AG04450 (cell line): Measurements from ENCODE around the gene SLC7A4. TPM values are rescaled to one million over a fixed set of nuclear protein-coding genes. Genes with fewer than 3 reads are reported as not detected.

Source experiments
- CTCF ChIA-PET: fragments of 300-600, 350-600 bp; formaldehyde crosslinking; extraction: SDS; loops from one replicate; lab custom pipeline; 2022; ENCODE audit warnings: antibody characterized with exemption, inconsistent platforms; lab: Charles Lee
- POLR2A ChIA-PET: fragments of 350-600 bp; formaldehyde crosslinking; extraction: SDS; loops from one replicate; lab custom pipeline; 2021; ENCODE audit warnings: antibody characterized with exemption, inconsistent platforms; lab: Yijun Ruan, JAX
- DNase-seq: peaks from one replicate; pipeline ENCODE4 v3.0.0-alpha.2; 2011; ENCODE audit warnings: low read depth, low spot score
- H3K27ac ChIP-seq: one replicate; pipeline ENCODE4 v1.5.1; 2012; ENCODE audit warnings: low read depth, low read length, control low read depth
- H3K27me3 ChIP-seq: one replicate; pipeline ENCODE4 v1.6.0; 2012; ENCODE audit warnings: low read length; ENCODE audit not compliant: control insufficient read depth, insufficient read depth
- H3K4me3 ChIP-seq: 2 replicates; pipeline ENCODE4 v1.5.1; 2011; ENCODE audit warnings: mild to moderate bottlenecking, low read depth, low read length, control low read depth
- H3K9me3 ChIP-seq: 2 replicates; pipeline ENCODE4 v1.5.1; 2012; ENCODE audit warnings: low read length; ENCODE audit not compliant: control insufficient read depth, insufficient read depth
- polyA plus RNA-seq: library from polyadenylated mRNA; depleted of rRNA; stranded (reverse); fragments of >200 nt; gene quantifications from 2 replicates; pipeline ENCODE4 v1.2.3, GENCODE V29; 2011
- TF ChIP-seq, protein P1 (sequence below): IDR thresholded peaks from 2 replicates; pipeline ENCODE4 v1.5.1; 2011; ENCODE audit warnings: low read depth, low read length, control low read depth, inconsistent platforms

Gene SLC7A4
- polyA plus RNA-seq, 1 experiment: 0.11 TPM

DNA sequence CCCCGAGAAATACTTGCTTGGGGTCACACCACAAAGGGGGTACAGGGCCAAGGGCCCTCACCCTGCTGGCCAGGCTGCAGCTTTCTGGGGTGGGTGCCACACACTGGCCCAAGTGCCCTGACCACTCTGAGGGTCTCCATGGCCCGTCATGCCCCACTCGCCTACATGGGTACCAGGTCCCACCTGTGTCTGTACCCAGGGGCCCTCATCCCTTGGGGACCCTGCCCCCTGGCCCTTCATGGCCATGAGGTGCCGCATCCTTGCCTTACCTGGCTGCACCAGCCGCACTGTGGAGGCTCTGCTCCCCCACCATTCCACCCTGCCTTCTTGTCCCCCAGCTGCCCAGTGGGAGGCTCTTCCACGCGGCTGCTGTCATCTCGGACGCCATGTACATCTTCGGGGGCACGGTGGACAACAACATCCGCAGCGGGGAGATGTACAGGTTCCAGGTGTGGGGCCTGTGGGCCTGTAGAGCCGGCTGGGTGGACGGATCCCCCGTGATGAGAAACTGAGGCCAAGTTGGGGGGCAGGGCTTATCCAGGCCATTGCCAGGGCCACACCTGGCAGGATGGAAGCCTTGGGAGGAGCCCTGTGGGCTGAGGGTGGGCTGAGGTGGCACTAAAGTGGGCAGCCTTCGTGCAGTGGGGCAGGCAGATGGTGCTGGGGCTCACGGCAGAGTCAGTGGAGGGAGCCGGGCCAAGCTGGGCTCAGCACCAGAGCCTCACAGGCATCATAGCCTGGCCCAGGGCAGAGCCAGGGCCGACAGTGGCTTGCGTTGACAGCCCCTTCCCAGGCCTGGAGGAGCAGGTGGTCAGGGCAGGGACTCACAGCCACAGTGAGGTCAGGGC lies 39.7 kb downstream of the SLC7A4 start:
- Histone ChIP-seq H3K4me3 (no peak overlapping the region), H3K9me3 (no peaks in the 10 kb centered on the region; the same call in 1 of the 2 replicates), H3K27ac (no peak overlapping the region), H3K27me3 (no peaks in the 10 kb centered on the region)
- no peak for DNase-seq
- TF ChIP-seq, protein P1, sequence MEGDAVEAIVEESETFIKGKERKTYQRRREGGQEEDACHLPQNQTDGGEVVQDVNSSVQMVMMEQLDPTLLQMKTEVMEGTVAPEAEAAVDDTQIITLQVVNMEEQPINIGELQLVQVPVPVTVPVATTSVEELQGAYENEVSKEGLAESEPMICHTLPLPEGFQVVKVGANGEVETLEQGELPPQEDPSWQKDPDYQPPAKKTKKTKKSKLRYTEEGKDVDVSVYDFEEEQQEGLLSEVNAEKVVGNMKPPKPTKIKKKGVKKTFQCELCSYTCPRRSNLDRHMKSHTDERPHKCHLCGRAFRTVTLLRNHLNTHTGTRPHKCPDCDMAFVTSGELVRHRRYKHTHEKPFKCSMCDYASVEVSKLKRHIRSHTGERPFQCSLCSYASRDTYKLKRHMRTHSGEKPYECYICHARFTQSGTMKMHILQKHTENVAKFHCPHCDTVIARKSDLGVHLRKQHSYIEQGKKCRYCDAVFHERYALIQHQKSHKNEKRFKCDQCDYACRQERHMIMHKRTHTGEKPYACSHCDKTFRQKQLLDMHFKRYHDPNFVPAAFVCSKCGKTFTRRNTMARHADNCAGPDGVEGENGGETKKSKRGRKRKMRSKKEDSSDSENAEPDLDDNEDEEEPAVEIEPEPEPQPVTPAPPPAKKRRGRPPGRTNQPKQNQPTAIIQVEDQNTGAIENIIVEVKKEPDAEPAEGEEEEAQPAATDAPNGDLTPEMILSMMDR: no peak
- ChIA-PET CTCF (no interaction called here), POLR2A (no interaction called here)

GRCh38 chr22:20992056-20992442 lies 40.3 kb downstream of the SLC7A4 start:
- DNase-seq: no peak
- ChIA-PET POLR2A (no interaction called here), CTCF (interaction anchor here (0.6 kb wide), 1 partner anchor 186 kb away, joined by 3 read pairs; no protein-coding TSS in a partner anchor)
- H3K27me3 ChIP-seq: no peaks in the 10 kb centered on the region
- no peak overlapping the region for H3K4me3 ChIP-seq
- no peaks in the 10 kb centered on the region; the same call in 1 of the 2 replicates for H3K9me3 ChIP-seq
- no peak overlapping the region for H3K27ac ChIP-seq
- TF ChIP-seq, protein P1: no peak

DNA sequence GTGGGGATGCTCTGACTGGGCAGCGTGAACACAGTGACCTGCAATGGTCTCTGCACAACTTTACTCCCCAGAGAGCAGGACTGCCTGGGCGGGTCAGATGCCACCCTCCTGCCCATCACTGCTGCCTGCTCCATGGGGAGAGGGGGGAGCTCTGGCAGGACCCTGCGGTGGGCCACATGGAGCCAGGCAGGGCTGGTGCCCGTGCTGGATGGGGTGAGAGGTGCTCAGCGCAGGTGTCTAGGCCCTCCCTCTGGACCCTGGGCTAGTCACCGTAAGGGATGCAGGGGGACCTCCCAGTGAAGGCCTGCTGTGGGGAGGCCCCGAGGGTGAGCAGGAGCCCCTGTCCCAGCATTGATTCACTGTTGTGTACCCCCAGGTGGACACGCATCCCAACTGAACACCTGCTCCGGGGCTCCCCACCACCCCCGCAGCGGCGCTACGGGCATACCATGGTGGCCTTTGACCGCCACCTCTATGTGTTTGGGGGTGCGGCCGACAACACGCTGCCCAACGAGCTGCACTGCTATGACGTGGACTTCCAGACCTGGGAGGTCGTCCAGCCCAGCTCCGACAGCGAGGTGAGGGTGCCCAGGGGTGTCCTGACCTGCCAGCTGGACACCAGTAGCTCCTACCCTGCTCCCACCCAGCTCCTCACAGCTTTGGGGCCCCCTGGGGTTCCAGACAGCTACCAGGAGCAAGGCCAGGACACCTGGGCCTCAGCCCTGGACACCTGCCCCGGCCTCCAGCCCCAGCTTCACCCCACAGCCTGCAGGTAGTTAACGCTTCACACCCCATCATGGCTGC lies 40.9 kb downstream of the SLC7A4 start:
- DNase-seq: no peak
- H3K4me3 ChIP-seq: no peak overlapping the region
- POLR2A ChIA-PET: interaction anchor here (1.3 kb wide), 1 partner anchor 10 kb away, joined by 4 read pairs; the partner anchor contains the start of gene LZTR1
- no peaks in the 10 kb centered on the region for H3K27me3 ChIP-seq
- no peak overlapping the region for H3K27ac ChIP-seq
- CTCF ChIA-PET: interaction anchor here (0.6 to 1.5 kb wide), 2 partner anchors 30 to 185 kb away, joined by 3 read pairs; no protein-coding TSS in a partner anchor
- no peaks in the 10 kb centered on the region; the same call in 1 of the 2 replicates for H3K9me3 ChIP-seq
- TF ChIP-seq, protein P1: no peak

- ChIA-PET POLR2A (interaction anchor here (1.3 kb wide), 1 partner anchor 9 kb away, joined by 4 read pairs; the partner anchor contains the start of gene LZTR1), CTCF (interaction anchor here (1.5 kb wide), 1 partner anchor 29 kb away, joined by 3 read pairs; no protein-coding TSS in a partner anchor)
- Histone ChIP-seq H3K4me3 (no peak overlapping the region), H3K27me3 (no peaks in the 10 kb centered on the region), H3K27ac (no peak overlapping the region), H3K9me3 (no peaks in the 10 kb centered on the region; the same call in 1 of the 2 replicates)
- DNase-seq: no peak
- TF ChIP-seq, protein P1: no peak
These were observed 41.9 kb downstream of the SLC7A4 start for GRCh38 chr22:20990184-20991180.
